OCI-LY3 (cell line): Measurements from ENCODE around the gene KCNN3.

ENCODE experiments used
- H2AFZ ChIP-seq: fragments of 200-600, 300-600 bp; shearing (Covaris generic); 2 replicates; pipeline ENCODE4 v1.6.0; 2014; ENCODE audit warnings: antibody characterized with exemption, low read depth, low read length
- H3K27ac ChIP-seq: fragments of 200-600, 300-600 bp; sonication (generic); 2 replicates; pipeline ENCODE4 v1.5.1; 2014; ENCODE audit warnings: mild to moderate bottlenecking, low read length, moderate library complexity, mixed read lengths
- H3K27me3 ChIP-seq: fragments of 200-600, 300-600 bp; sonication (generic); 2 replicates; pipeline ENCODE4 v1.6.1; 2014; ENCODE audit warnings: low read depth, low read length, mixed read lengths
- H3K36me3 ChIP-seq: fragments of 200-600, 300-600 bp; sonication (generic); replicated peaks from 2 replicates; pipeline ENCODE3; 2014; ENCODE audit warnings: low read depth, low read length, mixed read lengths
- H3K4me1 ChIP-seq: fragments of 300-600, 200-600 bp; sonication (generic); 2 replicates; pipeline ENCODE4 v1.6.1; 2014; ENCODE audit warnings: low read length, mixed read lengths
- H3K4me2 ChIP-seq: fragments of 200-600, 300-600 bp; sonication (generic); 2 replicates; pipeline ENCODE4 v1.6.1; 2014; ENCODE audit warnings: low read length, mixed read lengths
- H3K4me3 ChIP-seq: fragments of 300-600, 200-600 bp; sonication (generic); 2 replicates; pipeline ENCODE4 v1.5.1; 2014; ENCODE audit warnings: antibody characterized with exemption, mild to moderate bottlenecking, low read length, moderate library complexity
- H3K79me2 ChIP-seq: fragments of 300-600, 200-600 bp; shearing (Covaris generic); 2 replicates; pipeline ENCODE4 v1.6.1; 2014; ENCODE audit warnings: mild to moderate bottlenecking, low read length, mixed read lengths
- H3K9ac ChIP-seq: fragments of 300-600, 200-600 bp; shearing (Covaris generic); 2 replicates; pipeline ENCODE4 v1.6.0; 2014; ENCODE audit warnings: mild to moderate bottlenecking, low read length, moderate library complexity
- H3K9me3 ChIP-seq: fragments of 200-600, 300-600 bp; shearing (Covaris generic); 2 replicates; pipeline ENCODE4 v1.6.1; 2014; ENCODE audit warnings: low read length, mixed read lengths; ENCODE audit not compliant: insufficient read depth
- H4K20me1 ChIP-seq: fragments of 200-600, 300-600 bp; sonication (generic); 2 replicates; pipeline ENCODE4 v1.6.1; 2016; ENCODE audit warnings: low read length, mixed read lengths; ENCODE audit not compliant: insufficient read depth
- EZH2phosphoT487 ChIP-seq: fragments of 200-600 bp; shearing (Covaris generic); IDR thresholded peaks from 2 replicates; pipeline ENCODE4 v1.6.1; 2018; ENCODE audit warnings: antibody characterized with exemption, mixed run types, low read depth
- TF ChIP-seq, protein P1 (sequence below): fragments of 200-600, 300-600 bp; sonication (generic); IDR thresholded peaks from 2 replicates; pipeline ENCODE4 v1.5.1; 2014; ENCODE audit warnings: antibody characterized with exemption, low read length, low read depth

KCNN3 gene

DNA sequence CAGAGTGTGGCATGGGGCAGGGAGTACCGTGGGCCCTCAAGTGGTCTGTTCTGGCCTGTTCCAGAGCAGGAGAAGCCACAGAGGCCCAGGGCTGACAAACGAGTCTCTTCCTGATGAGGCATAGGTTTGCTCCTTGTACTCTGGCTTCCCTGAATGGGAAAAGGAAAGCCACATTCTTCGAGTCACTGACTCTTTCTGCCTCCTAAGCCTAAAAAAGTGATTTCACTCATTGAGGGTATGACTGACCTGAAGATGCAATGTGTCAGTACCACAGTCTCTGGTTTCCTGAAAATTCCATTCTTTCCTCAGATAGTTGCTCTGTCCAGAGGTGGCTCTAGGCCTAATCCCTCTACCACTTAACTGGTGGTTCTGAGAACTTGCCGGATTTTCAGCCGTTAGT is 92.3 kb downstream of the KCNN3 start:
- Histone ChIP-seq H2AFZ (no peak overlapping the region), H4K20me1 (no peaks in the 10 kb centered on the region), H3K4me3 (no peak overlapping the region), H3K27ac (no peak overlapping the region), H3K9ac (no peak overlapping the region), H3K27me3 (no peaks in the 10 kb centered on the region), H3K4me1 (no peaks in the 10 kb centered on the region), H3K36me3 (peaks cover 5% of the 10 kb centered on the region), H3K79me2 (no peaks in the 10 kb centered on the region), H3K9me3 (peaks cover 9% of the 10 kb centered on the region), H3K4me2 (no peak overlapping the region)
- TF ChIP-seq EZH2phosphoT487, result no peak
- TF ChIP-seq, protein P1, sequence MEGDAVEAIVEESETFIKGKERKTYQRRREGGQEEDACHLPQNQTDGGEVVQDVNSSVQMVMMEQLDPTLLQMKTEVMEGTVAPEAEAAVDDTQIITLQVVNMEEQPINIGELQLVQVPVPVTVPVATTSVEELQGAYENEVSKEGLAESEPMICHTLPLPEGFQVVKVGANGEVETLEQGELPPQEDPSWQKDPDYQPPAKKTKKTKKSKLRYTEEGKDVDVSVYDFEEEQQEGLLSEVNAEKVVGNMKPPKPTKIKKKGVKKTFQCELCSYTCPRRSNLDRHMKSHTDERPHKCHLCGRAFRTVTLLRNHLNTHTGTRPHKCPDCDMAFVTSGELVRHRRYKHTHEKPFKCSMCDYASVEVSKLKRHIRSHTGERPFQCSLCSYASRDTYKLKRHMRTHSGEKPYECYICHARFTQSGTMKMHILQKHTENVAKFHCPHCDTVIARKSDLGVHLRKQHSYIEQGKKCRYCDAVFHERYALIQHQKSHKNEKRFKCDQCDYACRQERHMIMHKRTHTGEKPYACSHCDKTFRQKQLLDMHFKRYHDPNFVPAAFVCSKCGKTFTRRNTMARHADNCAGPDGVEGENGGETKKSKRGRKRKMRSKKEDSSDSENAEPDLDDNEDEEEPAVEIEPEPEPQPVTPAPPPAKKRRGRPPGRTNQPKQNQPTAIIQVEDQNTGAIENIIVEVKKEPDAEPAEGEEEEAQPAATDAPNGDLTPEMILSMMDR, result no peak

DNA sequence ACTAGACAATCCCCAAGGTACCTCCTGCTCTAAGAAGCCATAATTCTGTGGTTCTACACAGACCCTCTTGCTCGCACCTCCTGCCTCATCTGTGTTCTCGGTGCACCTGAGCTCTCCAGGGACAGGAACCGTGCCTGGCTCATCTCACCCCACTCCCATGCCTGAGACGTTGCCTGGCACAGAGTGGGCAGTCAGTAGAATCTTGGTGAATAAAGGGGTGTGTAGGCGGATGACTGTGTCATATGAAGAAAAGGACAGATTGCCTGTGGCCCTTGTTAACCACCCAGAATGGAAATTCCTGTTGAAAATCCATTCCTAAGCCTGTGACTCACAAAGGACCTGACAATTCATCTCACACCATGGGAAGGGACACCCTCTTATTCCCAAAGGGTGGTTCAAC is 92.9 kb downstream of the KCNN3 start:
- peaks cover 9% of the 10 kb centered on the region for H3K9me3 ChIP-seq
- H3K4me2 ChIP-seq, result no peak overlapping the region
- H3K36me3 ChIP-seq, result peaks cover 5% of the 10 kb centered on the region
- TF ChIP-seq, protein P1, result no peak
- no peak for TF ChIP-seq EZH2phosphoT487
- no peaks in the 10 kb centered on the region for H3K4me1 ChIP-seq
- H2AFZ ChIP-seq, result no peak overlapping the region
- H3K27me3 ChIP-seq, result no peaks in the 10 kb centered on the region
- H3K27ac ChIP-seq, result no peak overlapping the region
- no peaks in the 10 kb centered on the region for H3K79me2 ChIP-seq
- no peak overlapping the region for H3K9ac ChIP-seq
- H3K4me3 ChIP-seq, result no peak overlapping the region
- H4K20me1 ChIP-seq, result no peaks in the 10 kb centered on the region

GRCh38 chr1:154775621-154776605 is 94.2 kb downstream of the KCNN3 start:
- H4K20me1 ChIP-seq, result no peaks in the 10 kb centered on the region
- no peak overlapping the region for H3K4me3 ChIP-seq
- TF ChIP-seq, protein P1, result no peak
- no peak for TF ChIP-seq EZH2phosphoT487
- H3K27me3 ChIP-seq, result no peaks in the 10 kb centered on the region
- H3K79me2 ChIP-seq, result no peaks in the 10 kb centered on the region
- no peak overlapping the region for H3K4me2 ChIP-seq
- no peak overlapping the region for H3K27ac ChIP-seq
- peaks cover 9% of the 10 kb centered on the region for H3K9me3 ChIP-seq
- H3K9ac ChIP-seq, result no peak overlapping the region
- no peak overlapping the region for H2AFZ ChIP-seq
- H3K4me1 ChIP-seq, result no peaks in the 10 kb centered on the region
- H3K36me3 ChIP-seq, result peaks cover 5% of the 10 kb centered on the region

DNA sequence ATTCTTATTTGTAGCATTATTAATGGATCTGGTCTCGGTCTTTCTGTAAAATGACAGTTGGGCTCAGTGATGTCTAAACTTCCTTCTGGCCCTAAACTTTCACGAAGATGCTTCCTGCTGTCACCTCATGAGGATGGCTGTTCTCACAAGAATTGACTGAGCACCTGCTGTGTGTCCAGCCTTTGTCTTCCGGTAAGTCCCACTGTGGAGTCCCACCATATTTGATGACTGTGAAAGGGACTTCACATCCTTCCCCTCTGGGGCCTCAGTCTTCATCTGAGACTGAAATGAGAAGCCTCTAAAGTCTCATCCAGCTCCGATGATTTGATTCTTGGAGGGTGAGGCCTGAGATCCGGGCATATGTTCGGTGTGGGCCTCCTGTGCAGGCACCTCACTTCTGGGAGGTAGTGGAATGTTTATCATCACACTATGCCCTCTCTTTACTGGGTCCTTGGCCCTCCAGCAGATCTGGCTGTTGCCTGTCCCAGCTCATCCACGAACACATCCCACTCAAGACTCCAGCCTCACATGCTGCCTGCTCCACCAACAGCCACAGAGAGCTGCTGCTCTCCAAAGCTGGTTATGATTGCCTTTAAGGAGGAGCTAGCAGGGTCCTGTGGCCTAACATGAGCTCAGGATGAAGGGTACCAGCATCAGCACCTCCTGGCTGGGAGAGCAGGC is 95.8 kb downstream of the KCNN3 start:
- no peak overlapping the region for H3K4me2 ChIP-seq
- no peak overlapping the region for H3K4me3 ChIP-seq
- H3K4me1 ChIP-seq, result peaks cover 10% of the 10 kb centered on the region
- no peaks in the 10 kb centered on the region for H3K27me3 ChIP-seq
- no peaks in the 10 kb centered on the region for H3K79me2 ChIP-seq
- no peak for TF ChIP-seq EZH2phosphoT487
- TF ChIP-seq, protein P1, result no peak
- no peak overlapping the region for H2AFZ ChIP-seq
- peaks cover 6% of the 10 kb centered on the region for H3K9me3 ChIP-seq
- H3K36me3 ChIP-seq, result peaks cover 1% of the 10 kb centered on the region
- H3K9ac ChIP-seq, result no peak overlapping the region
- H3K27ac ChIP-seq, result no peak overlapping the region
- H4K20me1 ChIP-seq, result no peaks in the 10 kb centered on the region
